ENCODE measurements around the gene CFAP100.

The CFAP100 gene

DNA sequence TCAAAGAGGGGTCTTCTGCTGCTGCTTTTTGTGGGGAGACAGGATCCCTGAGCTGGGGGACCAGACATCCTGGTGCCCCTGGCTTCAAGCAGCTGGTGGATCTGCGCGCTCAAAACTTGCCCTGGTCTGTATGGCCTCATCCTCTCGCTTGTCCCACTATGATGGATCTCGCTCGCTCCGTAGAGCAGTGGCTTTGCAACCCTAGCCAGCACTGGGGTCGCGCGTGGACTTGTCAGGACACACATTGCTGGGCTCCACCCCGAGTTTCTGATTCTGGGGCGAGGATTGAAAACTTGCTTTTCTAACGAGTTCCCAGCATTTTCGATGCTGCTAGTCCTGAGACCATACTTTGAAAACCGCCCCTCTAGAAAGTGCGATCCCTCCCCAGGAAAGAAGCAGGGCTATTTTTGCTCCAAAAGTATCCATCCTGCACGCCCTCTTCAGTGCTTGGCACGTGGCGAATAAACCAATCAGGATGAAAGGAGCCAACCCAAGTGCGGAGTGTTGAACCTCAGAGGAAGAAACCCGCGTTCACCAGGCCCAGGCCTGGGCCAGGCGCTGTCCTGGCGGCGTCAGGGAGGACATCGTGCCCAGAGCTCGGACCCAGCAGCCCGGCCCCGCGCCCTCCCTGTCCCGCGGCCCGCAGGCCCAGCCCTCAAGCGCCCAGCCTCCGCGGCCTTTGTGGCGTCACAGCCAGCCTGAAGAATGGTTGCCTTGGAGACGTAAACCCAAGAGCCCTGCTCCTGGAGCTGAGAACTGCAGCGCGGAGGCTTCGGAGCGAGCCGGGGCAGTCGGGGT, at the start of gene CFAP100:
CFAP100 (plus strand) TSS at position 731 of the 798 bp plus-strand sequence. CDS start 1,092 bp downstream, outside the sequence.
- DNase-seq = peak; percentile 32

DNA sequence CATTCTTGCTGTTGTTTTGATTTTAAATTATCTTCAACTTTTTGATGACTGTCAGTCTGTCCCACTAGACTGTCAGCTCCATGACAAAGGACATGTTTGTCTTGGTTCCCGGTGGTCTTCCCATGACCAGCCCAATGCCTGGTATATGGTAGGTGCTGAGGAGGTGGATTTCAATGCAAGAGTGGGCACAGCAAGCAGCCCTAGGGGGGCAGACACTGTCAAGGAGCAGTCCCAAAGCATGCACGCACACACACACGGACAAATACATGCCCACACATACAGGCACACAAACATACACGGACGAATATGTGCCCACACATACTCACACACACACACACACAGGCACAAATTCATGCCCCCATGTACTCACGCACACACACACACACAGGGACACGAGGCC, 49.5 kb upstream of the CFAP100 start:
- no peak for DNase-seq

DNA sequence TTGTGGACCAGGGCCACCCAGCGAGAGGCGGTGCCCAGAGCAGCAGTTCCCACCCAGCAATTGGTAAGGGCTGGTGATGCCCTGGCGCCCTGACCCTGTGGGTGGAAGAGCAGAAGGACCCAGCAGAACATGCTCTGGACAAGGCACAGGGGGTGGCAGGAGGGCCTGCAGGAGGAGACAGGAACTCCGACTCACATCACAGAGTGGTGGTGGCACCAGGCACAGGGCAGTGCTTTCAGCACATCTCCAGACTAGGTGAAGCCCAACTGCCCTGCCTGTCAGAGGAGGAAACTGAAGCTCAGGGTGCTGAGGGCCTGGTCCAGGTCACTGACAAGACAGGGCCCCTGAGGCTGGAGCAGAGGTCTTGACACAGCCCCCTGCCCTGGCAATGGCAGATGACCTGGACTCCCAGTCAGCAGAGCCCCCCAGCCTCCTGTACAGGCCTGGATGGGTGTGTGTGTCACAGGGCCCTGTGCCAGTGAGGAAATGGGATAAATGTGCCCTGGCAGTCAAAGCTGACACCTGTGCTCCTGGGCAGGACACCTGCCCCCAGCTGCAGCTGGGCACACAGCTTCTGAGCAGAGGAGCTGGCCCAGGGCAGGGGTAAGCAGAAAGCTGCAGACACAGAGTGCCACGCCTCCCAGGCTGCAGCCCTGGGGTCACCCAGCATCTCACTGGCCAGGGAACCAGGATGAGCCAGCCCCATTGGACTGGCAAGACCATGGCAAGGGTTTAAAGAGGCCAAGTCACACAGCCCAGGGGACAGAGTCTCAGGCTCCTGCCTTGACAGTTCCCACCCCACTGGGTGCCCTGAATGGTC, 48.9 kb upstream of the CFAP100 start:
- no peak for DNase-seq

- no peak for DNase-seq
Measured at GRCh38 chr3:126346466-126346865, 48.2 kb upstream of the CFAP100 start.

DNA sequence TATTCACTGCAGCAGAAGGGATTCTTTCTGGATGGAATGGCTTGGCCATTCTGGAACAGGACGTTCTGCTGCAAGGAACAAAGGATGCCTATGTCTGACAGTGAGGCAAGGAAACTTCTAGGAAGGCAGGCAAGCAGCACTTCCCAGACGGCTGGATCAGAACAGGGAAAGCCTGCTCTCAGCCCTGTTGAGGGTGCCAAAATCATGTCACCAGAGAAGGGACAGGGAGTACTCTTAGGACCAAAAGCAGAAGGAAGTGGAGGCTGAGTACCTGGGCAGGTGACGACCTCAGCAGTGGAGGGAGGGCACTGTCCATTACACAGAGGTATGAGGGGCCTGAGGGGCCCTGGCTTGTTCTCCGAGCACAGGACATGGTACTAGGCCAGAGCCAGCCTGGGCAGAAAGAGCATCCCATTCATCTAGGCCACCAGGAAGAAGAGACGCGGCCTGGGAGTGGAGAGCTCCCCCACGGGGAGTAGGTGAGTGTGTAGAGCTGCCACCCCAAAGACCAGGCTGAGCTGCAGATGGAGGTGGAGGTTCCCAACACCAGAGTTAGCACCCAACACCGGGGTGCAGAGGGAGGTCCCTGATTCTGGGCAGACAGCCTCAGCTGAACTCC, 47.1 kb upstream of the CFAP100 start:
- DNase-seq = no peak

DNA sequence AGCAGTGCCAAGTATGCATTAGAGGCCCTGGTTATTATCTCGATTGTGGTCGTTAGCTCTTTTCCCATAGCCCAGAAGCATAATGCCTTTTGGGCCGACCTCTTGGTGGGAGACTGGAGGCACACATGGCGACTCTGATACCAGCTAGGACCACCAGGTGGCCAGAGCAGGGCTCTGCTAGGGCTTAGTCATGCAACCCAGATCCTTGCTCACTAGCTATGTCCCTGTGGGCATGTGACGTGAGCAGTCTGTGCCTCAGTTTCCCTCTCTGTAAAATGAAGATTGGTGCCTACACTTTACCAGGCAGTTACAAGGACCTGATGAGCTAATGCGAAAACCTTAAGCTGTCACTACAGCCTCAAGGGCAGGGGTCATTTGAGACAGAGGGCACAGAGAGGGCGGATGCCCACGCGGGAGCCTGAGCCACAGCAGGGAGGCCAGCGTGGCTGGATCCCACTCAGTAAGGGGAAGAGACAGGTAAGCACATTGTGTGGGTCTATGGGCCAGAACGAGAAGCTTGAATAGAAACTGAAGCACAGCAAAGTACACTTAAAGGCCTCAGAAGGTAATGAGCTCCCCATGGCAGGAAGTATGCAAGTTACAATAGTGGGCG, 46.3 kb upstream of the CFAP100 start:
- no peak for DNase-seq

DNA sequence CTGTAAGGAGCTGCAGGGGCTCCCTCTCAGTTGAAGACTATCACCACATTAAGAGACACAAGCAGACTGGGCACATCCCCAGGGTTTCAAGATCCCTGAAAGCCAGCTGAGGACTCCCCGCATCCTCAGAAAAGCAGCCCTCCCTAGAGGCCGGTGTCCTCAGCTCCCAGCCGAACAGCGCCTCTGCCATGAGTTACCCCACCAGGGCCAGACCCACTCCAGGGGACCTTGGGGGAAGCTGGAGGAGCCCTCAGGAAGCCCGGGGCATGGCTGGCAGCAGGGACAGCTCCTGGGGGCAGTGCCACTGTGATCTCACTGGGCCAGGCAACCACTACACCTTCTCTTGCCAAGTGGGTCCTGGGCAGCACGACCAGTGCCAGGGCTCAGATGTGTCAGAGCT, 45.6 kb upstream of the CFAP100 start:
- DNase-seq = no peak

GRCh38 chr3:126349611-126350501, 44.9 kb upstream of the CFAP100 start:
- no peak for DNase-seq

GRCh38 chr3:126350502-126351085, 44.1 kb upstream of the CFAP100 start:
- DNase-seq = no peak

GRCh38 chr3:126351086-126351770, 43.5 kb upstream of the CFAP100 start:
- no peak for DNase-seq

DNA sequence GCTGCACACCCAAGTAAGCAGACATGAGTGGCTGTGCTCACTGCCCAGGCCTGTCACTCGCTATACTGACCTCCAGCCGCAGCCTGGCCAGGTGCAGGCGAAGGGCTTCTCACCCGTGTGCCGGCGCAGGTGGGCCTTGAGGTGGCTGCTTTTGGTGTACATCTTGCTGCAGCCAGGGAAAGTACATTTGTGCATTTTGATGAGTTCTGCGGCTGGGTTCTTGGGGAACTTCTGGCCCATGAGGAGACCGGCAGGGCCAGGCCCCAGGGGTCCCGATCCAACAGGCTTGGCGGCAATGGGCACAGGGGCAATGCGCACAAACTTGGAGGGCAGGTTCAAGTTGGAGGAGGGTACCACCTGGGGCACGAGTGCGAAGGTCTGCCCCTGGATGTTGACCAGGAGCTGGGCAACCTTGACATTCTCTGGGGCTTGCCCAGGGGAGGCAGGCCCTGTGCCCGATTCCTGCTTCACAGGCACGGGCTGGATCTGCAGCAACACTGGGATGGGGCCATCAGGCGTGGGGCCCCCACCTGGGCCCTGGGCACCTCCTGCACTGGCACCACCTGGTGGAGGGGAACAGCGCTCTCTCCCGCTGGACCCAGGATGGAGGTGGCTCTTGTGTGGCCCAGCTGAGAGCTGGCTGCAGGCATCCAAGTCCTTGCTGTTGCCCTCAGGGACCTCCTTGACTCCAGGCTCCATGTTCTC, 42.8 kb upstream of the CFAP100 start:
- no peak for DNase-seq

DNA sequence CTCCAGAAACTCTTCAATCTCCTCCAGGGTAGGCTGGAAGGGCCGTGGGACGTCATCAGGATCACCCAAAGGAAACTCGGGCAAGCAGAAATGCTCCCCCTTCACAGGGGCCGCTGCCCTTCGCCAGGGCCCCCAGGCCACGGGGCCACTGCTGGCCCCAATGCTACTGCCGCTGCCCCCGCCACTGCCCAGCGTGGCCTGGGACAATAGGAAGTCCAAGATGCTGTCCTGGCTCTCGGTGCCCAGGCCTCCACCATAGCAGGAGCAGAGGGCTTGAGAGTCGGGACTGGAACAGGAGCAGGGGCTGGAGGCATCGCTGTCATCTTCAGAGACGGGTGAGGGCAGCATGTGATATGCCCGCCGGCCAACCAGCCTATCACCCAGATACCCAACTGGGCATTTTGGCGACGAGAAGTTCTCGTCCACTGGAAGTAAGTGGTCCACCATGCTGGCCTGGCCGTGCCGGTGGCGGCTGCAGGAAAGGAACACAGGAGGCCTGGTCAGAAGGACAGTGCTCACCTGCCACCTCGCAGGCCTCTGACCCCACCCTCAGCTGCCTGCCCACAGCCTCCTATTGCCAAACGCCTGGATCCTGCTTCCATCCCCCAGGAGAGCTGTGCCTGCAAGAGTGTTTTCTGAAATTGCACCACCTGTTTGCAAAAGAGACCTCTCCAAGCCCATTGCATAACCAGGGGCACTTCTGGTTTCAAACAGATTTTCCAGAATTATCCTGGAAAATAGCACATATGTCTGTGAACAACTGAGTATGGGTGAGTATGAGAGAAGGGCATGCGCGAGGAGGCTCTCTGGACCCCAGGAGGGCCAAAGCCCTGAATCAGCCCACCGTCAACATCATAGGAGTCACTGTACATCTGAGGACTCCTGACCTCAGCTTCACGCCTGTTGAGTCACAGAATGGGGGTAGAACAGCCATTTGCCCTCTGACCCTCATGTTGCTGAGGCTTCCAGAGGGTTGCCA, 41.9 kb upstream of the CFAP100 start:
- DNase-seq = no peak

DNA sequence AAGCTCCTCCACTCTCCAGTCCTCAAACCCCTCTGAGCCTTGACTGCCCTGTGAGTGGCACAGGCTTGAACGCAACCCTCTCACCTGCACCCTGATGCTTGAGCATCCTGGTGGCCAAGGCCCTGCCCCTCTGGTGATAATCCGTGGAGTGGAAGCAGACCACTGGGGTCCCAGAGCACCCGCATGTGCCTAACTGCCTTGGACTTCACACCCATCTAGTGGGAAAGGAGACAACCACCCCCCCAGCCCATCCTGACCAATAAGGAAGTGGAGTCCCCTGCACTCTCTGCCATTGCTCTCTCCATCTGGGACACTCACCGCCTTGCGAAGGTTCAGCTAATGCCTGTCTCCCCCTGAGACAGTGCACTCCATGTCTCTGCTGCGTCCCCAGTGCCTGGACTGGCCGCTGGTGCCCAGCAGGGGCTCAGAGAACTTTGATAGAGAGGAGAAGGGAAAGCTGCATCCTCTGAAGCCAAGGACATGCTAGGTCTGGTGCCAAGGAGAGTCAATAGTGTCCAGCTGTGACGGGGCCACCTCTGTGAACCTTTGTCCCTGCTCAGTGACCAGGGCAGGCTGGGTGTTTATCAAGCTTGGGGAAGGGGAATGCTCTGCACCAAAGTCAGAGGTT, 40.9 kb upstream of the CFAP100 start:
- DNase-seq = no peak

DNA sequence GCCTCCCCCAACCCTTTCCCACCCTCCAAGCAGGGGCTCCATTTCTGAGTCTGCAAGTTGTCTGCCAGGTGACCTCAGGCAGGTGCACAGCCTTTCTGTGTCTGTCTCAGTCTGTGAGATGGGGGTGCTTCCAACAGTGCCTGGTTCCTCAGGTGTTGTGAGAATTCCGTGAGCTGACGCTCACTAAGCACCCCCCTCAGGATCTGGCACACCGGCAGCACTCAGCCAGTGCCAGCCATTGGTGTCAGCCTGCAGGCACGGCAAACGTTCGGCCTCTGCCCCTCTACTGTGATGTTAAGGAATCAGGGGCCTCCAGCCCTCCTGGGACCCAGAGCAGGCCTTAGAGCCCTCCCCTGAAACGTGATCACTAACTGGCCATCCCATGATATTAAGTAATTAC, 39.9 kb upstream of the CFAP100 start:
- DNase-seq = no peak

GRCh38 chr3:126355251-126355650, 39.5 kb upstream of the CFAP100 start:
- no peak for DNase-seq

DNA sequence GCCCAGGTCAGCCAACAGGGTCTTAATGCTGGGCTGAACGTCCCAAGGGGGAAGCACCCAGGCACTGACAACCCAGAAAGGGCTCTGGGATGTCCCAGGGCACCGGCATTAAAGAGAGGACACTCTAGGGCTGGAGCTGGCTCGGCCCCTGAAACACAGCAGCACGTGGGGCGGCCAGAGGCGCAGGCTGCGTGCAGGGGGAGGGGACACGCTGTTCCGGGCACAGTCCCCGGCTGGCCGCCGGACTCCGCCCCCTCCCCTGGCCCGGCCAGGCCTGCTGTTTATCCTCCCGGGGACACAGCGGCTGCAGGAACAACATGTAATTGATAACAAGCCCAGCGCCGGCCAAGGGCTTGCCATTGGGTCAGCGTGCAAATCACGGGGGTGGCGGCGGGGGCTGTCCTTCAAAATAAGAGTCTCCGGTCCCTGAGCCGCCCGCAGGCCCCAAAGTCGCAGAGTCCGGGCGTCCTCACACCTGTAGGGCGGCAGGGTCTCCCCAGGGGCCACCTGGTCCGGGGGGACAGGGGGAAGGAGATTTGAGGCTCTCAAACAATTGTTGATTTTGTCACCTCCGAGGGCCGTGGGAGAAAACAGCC, 38.8 kb upstream of the CFAP100 start:
- no peak for DNase-seq

- DNase-seq = no peak
Measured at GRCh38 chr3:126356373-126357264, 38.1 kb upstream of the CFAP100 start.
